NT2/D1 (cell line): Measurements from ENCODE around the gene LNPK.

Experiments used
- SUZ12 ChIP-seq: IDR thresholded peaks from 2 replicates; pipeline ENCODE4 v1.6.1; 2011; ENCODE audit not compliant: insufficient read length, insufficient read depth; ENCODE audit errors: extremely low read depth
- YY1 ChIP-seq: IDR thresholded peaks from 2 replicates; pipeline ENCODE4 v1.6.1; 2011; ENCODE audit not compliant: insufficient read length, insufficient read depth

DNA sequence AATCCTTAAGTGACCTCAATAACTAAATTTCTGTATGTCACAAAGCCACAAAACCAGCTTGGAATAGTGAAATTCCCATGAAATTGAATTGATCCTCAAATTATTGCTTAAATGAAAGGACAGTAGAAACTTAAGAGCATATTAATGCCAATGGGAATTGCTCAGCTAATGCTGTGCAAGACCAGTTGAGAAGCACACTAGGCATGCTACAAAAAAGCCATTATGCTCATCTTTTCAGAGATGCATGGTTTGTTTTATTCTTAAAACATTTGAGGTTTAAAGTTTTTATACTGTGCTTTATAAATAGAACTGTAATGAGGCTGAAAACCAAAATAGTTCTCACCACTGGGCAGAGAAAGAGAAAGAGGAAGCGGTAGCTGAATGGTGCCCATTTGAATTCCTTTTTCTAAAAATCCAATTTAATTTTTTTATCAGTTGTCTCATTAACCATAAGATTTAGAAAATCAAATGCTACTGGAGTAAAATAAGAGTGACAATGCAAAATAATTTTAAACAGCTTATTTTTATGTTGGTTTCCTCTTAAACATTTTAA, 98.6 kb downstream of the LNPK start:
- TF ChIP-seq SUZ12 (no peak), YY1 (no peak)
